Gastroesophageal sphincter (tissue), 4 donors: ENCODE data around the gene ANKS4B. TPM values are rescaled to one million over a fixed set of nuclear protein-coding genes. Genes with fewer than 3 reads are reported as not detected.

Experiments
- ATAC-seq: fragments of 150-250 bp; one replicate; pipeline ENCODE4 v1.9.1; 2016; ENCODE audit warnings: mild to moderate bottlenecking, moderate library complexity
- H3K27ac ChIP-seq, 4 donors: fragments of 200-600 bp; sonication (generic) in 3 of 4; 1 replicate in 3 of 4; 2 replicates in 1 of 4; pipeline ENCODE4 v1.5.1; 2016 to 2019
- H3K27me3 ChIP-seq: fragments of 200-600 bp; sonication (generic); one replicate; pipeline ENCODE4 v1.5.1; 2019
- H3K36me3 ChIP-seq, 2 donors: fragments of 200-600 bp; sonication (generic); one replicate each; pipeline ENCODE4 v1.5.1; 2019; ENCODE audit warnings: control low read depth in 1 of 2
- H3K4me1 ChIP-seq, 3 donors: fragments of 200-600 bp; sonication (generic); 1 replicate in 2 of 3; 2 replicates in 1 of 3; pipeline ENCODE4 v1.5.1; 2016 to 2019; ENCODE audit warnings: control low read depth in 2 of 3
- H3K4me3 ChIP-seq, 2 donors: fragments of 200-600 bp; sonication (generic); one replicate each; pipeline ENCODE4 v1.5.1; 2019; ENCODE audit warnings: mild to moderate bottlenecking in 1 of 2, moderate library complexity in 1 of 2
- H3K9me3 ChIP-seq, 3 donors: fragments of 200-600 bp; sonication (generic); one replicate each; pipeline ENCODE4 v1.5.1; 2017 to 2019; ENCODE audit warnings: control low read depth in 2 of 3
- CTCF ChIP-seq, 4 experiments: fragments of 200-600 bp in 2 of 4; fragments of 450-650 bp in 2 of 4; sonication (generic) in 1 of 4; IDR thresholded peaks; one replicate each; pipeline ENCODE4 v1.5.1; 2017 to 2019; ENCODE audit warnings: antibody characterized with exemption in 4 of 4, mild to moderate bottlenecking in 2 of 4, moderate library complexity in 2 of 4
- EP300 ChIP-seq: sonication (generic); formaldehyde crosslinking; IDR thresholded peaks from one replicate; pipeline ENCODE4 v1.6.1; 2017; ENCODE audit warnings: antibody characterized with exemption, mild to moderate bottlenecking
- POLR2A ChIP-seq, 2 donors: fragments of 450-650 bp; IDR thresholded peaks; one replicate each; pipeline ENCODE4 v1.6.1; 2017; ENCODE audit warnings: antibody characterized with exemption in 2 of 2, mild to moderate bottlenecking in 2 of 2, moderate library complexity in 1 of 2
- POLR2AphosphoS5 ChIP-seq: sonication (generic); formaldehyde crosslinking; IDR thresholded peaks from one replicate; pipeline ENCODE4 v1.6.1; 2017; ENCODE audit warnings: antibody characterized with exemption
- WGBS, 2 donors: methylation state at CpG; one replicate each; pipeline ENCODE4 v1.1.5; 2018; ENCODE audit warnings: low coverage in 1 of 2; 5-methylcytosine and 5-hydroxymethylcytosine counted together
- total RNA-seq, 4 donors: library from RNA; depleted of rRNA; stranded (reverse); fragments of >200 nt; gene quantifications; one replicate each; pipeline ENCODE4 v1.1.0, GENCODE V29; 2016

ANKS4B gene
- total RNA-seq, 4 donors from 2014 or later: not detected

- TF ChIP-seq POLR2AphosphoS5: no peak
- no peak for TF ChIP-seq CTCF (IDR thresholded peaks at IDR 0.05)
- TF ChIP-seq POLR2A (IDR thresholded peaks at IDR 0.05): no peak
- TF ChIP-seq EP300: no peak
- WGBS, 2 donors: 71 to 76% methylated on average over 5 of the region's 5 CpGs
Measured at GRCh38 chr16:21274172-21274726, 40.8 kb downstream of the ANKS4B start.

GRCh38 chr16:21275529-21275928, 42.0 kb downstream of the ANKS4B start:
- Histone ChIP-seq H3K4me1 (peaks cover 0 to 13% (median 0%) of the 10 kb centered on the region in 3 donors), H3K9me3 (no peaks in the 10 kb centered on the region), H3K4me3 (no peak overlapping the region), H3K27me3 (peaks cover 53% of the 10 kb centered on the region), H3K27ac (no peak overlapping the region), H3K36me3 (no peaks in the 10 kb centered on the region)
- no peak for ATAC-seq
- 89 to 96% methylated on average over 3 of the region's 3 CpGs for WGBS, 2 donors
- TF ChIP-seq EP300 (no peak), CTCF (IDR thresholded peaks at IDR 0.05) (no peak), POLR2A (IDR thresholded peaks at IDR 0.05) (no peak)

More at GRCh38 chr16:21274172-21274726, 40.8 kb downstream of the ANKS4B start:
- no peak overlapping the region for H3K4me3 ChIP-seq
- no peak overlapping the region for H3K27ac ChIP-seq
- no peaks in the 10 kb centered on the region for H3K36me3 ChIP-seq
- peaks cover 0 to 13% (median 0%) of the 10 kb centered on the region in 3 donors for H3K4me1 ChIP-seq
- H3K27me3 ChIP-seq: peaks cover 53% of the 10 kb centered on the region
- no peaks in the 10 kb centered on the region for H3K9me3 ChIP-seq
- ATAC-seq: no peak

- Histone ChIP-seq H3K36me3 (no peaks in the 10 kb centered on the region), H3K27ac (no peak overlapping the region), H3K4me1 (peaks cover 0 to 13% (median 0%) of the 10 kb centered on the region in 3 donors), H3K9me3 (no peaks in the 10 kb centered on the region), H3K4me3 (no peak overlapping the region), H3K27me3 (peaks cover 53% of the 10 kb centered on the region)
- 77 to 84% methylated on average over 9 of the region's 9 CpGs for WGBS, 2 donors
- TF ChIP-seq EP300: no peak
- no peak for TF ChIP-seq POLR2AphosphoS5
- no peak for TF ChIP-seq POLR2A (IDR thresholded peaks at IDR 0.05)
- TF ChIP-seq CTCF (IDR thresholded peaks at IDR 0.05): no peak
- ATAC-seq: no peak
Measured at GRCh38 chr16:21276090-21276489, 42.6 kb downstream of the ANKS4B start.

GRCh38 chr16:21277045-21277926, 43.8 kb downstream of the ANKS4B start:
- Histone ChIP-seq H3K36me3 (no peaks in the 10 kb centered on the region), H3K27me3 (peaks cover 53% of the 10 kb centered on the region), H3K27ac (no peak overlapping the region), H3K4me3 (peak overlapping the region in 1 of 2 donors; percentile 43), H3K4me1 (peaks cover 0 to 13% (median 0%) of the 10 kb centered on the region in 3 donors), H3K9me3 (no peaks in the 10 kb centered on the region)
- ATAC-seq: no peak
- TF ChIP-seq POLR2A (IDR thresholded peaks at IDR 0.05) (no peak), EP300 (no peak), CTCF (IDR thresholded peaks at IDR 0.05) (no peak), POLR2AphosphoS5 (no peak)
- 61 to 71% methylated on average over 5 to 7 of the region's 17 CpGs for WGBS, 2 donors
